Measurements from ENCODE around the gene SCYL1. TPM values are rescaled to one million over a fixed set of nuclear protein-coding genes. Genes with fewer than 3 reads are reported as not detected.
"Not testable (repeated sequence)": the region's sequence is repeated elsewhere in the genome, so short reads cannot be mapped to it uniquely, and the experiment has no call there.

SCYL1 gene
- total RNA-seq, 2 experiments from 2014 or later = 56.8 to 62.9 TPM

DNA sequence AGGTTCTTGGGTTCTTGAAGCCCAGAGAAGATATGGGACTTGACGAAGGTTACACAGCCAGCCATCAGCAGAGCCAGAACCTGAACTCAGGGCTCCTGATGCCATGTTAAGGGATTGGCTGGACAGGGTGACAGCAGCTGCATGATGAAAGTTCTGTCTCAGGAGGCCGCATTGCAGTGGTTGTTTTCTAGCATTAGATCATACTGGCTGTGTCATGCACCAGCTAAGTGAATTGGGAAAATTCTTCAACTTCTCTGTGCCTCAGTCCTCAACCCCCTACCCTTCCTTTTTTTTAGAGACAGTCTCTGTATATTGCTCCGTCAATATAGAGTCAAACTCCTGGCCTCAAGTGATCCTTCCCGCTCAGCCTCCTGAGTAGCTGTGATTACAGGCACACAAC is 38.7 kb downstream of the SCYL1 start:
- ChIA-PET CTCF (ENCODE audit: unreplicated experiment) (interaction anchor here (0.9 kb wide), 1 partner anchor 38 kb away, joined by 3 read pairs; no protein-coding TSS in a partner anchor), POLR2A (interaction anchor here (0.7 kb wide), 1 partner anchor 29 kb away, joined by 5 read pairs; no protein-coding TSS in a partner anchor)
- Histone ChIP-seq H3K4me1 (ENCODE audit: insufficient read depth, low read length, poor library complexity, severe bottlenecking) (peaks cover 26% of the 10 kb centered on the region), H3K36me3 (ENCODE audit: insufficient read depth, low read length) (no peaks in the 10 kb centered on the region), H3K9me2 (ENCODE audit: insufficient read depth, low read length) (no peaks in the 10 kb centered on the region), H4K20me1 (ENCODE audit: insufficient read depth, low read length) (no peaks in the 10 kb centered on the region), H3K27ac (ENCODE audit: low read depth, low read length, poor library complexity, severe bottlenecking) (no peak overlapping the region), H2AFZ (ENCODE audit: low read length) (no peak overlapping the region), H3K9me3 (ENCODE audit: low read length) (no peaks in the 10 kb centered on the region), H3K79me2 (ENCODE audit: insufficient read depth, low read depth, low read length) (peaks cover 9% of the 10 kb centered on the region), H3K4me2 (ENCODE audit: low read length) (no peak overlapping the region), H3K4me3 (ENCODE audit: low read depth, low read length, poor library complexity, severe bottlenecking) (no peak overlapping the region)
- no peak for DNase-seq (ENCODE audit: low spot score)
- TF ChIP-seq, protein P1, sequence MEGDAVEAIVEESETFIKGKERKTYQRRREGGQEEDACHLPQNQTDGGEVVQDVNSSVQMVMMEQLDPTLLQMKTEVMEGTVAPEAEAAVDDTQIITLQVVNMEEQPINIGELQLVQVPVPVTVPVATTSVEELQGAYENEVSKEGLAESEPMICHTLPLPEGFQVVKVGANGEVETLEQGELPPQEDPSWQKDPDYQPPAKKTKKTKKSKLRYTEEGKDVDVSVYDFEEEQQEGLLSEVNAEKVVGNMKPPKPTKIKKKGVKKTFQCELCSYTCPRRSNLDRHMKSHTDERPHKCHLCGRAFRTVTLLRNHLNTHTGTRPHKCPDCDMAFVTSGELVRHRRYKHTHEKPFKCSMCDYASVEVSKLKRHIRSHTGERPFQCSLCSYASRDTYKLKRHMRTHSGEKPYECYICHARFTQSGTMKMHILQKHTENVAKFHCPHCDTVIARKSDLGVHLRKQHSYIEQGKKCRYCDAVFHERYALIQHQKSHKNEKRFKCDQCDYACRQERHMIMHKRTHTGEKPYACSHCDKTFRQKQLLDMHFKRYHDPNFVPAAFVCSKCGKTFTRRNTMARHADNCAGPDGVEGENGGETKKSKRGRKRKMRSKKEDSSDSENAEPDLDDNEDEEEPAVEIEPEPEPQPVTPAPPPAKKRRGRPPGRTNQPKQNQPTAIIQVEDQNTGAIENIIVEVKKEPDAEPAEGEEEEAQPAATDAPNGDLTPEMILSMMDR (conservative IDR thresholded peaks at IDR 0.05; ENCODE audit: low read length) = no peak
- no peak for TF ChIP-seq EZH2phosphoT487 (IDR thresholded peaks at IDR 0.05; ENCODE audit: borderline replicate concordance, low read depth, low read length)
- no TSS peak for BruUV-seq (replicated peaks)
- intact Hi-C loops (cut with micrococcal nuclease; ENCODE audit: unreplicated experiment) = no loop called here

DNA sequence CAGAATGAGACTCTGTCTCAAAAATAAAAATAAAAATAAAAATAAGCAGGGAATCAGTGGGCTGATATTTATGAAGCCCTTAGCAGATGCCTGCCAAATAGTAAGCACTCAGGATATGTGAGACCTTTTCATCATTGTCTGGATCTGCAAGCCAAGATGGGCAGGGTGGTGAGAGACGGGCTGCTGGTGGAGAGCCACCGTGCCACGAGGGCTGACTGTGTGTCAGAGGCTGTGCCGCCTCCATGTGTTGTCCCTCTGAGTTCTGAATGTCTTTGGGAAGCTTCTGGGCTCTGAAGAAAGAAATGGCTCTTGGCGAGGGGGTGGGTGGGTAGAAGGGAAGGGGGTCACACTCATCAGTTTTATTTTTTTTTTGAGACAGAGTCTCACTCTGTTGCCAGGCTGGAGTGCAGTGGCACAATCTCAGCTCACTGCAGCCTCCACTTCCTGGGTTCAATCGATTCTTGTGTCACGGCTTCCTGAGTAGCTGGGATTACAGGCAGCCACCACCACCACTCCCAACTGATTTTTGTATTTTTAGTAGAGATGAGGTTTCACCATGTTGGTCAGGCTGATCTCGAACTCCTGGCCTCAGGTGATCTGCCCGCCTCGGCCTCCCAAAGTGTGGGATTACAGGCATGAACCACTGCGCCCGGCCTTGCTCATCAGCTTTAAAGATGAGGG is 40.1 kb downstream of the SCYL1 start:
- intact Hi-C loops (cut with micrococcal nuclease; ENCODE audit: unreplicated experiment); CTCF ChIA-PET (ENCODE audit: unreplicated experiment); H3K36me3 ChIP-seq (ENCODE audit: insufficient read depth, low read length); H3K9me3 ChIP-seq (ENCODE audit: low read length); H2AFZ ChIP-seq (ENCODE audit: low read length); H3K9me2 ChIP-seq (ENCODE audit: insufficient read depth, low read length); BruUV-seq (replicated peaks); DNase-seq (ENCODE audit: low spot score); H3K4me3 ChIP-seq (ENCODE audit: low read depth, low read length, poor library complexity, severe bottlenecking); H4K20me1 ChIP-seq (ENCODE audit: insufficient read depth, low read length): not testable (repeated sequence)
- peaks cover 18% of the 10 kb centered on the region for H3K79me2 ChIP-seq (ENCODE audit: insufficient read depth, low read depth, low read length)
- POLR2A ChIA-PET = interaction anchor here (0.6 to 1.1 kb wide), 2 partner anchors 8 to 24 kb away, joined by 3 to 4 read pairs; no protein-coding TSS in a partner anchor
- peak overlapping the region; percentile 41 for H3K4me2 ChIP-seq (ENCODE audit: low read length)
- H3K27ac ChIP-seq (ENCODE audit: low read depth, low read length, poor library complexity, severe bottlenecking) = peak overlapping the region; percentile 4
- H3K4me1 ChIP-seq (ENCODE audit: insufficient read depth, low read length, poor library complexity, severe bottlenecking) = peaks cover 32% of the 10 kb centered on the region

DNA sequence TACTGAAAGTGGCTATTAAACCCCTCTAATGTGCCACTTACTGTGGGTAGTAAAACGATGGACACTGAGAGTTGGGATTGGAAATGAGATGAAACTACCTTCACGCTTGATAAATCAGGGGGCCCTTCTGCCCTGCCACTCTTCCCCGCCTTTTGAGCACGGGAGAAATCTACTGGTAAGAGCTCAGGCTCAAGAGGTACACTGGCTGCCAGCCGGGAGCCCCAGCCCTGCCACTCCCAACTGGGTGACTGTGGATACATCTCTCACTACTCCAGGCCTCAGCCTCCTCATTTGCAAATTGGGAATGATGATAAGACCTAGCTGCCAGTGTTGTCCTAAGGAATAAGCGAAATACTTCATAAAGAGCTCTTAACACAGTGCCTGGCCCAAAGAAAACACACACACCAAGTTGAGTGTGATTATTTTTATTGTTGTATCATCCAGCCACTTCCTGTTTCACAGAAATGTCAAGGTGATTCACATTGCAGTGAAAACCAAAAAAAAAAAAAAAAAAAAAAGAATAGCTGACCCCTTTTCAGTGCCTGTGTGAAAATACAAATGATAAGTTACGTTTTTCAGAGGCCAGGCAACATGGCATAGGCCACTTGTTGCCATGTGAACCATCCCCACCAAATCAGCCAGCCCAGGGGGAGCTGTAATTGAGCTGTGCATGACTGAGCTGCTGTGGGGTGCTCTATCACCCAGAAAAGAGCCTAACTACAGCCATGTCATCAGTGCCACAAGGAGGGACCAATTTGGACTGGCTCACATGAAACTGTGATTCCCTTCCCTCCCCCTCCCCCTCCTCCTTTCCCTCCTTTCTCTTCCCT is 41.0 kb downstream of the SCYL1 start:
- Histone ChIP-seq H4K20me1 (ENCODE audit: insufficient read depth, low read length) (no peaks in the 10 kb centered on the region), H3K4me1 (ENCODE audit: insufficient read depth, low read length, poor library complexity, severe bottlenecking) (peaks cover 32% of the 10 kb centered on the region), H3K36me3 (ENCODE audit: insufficient read depth, low read length) (no peaks in the 10 kb centered on the region), H2AFZ (ENCODE audit: low read length) (no peak overlapping the region), H3K4me2 (ENCODE audit: low read length) (peak overlapping the region; percentile 41), H3K9me3 (ENCODE audit: low read length) (no peaks in the 10 kb centered on the region), H3K9me2 (ENCODE audit: insufficient read depth, low read length) (no peaks in the 10 kb centered on the region), H3K27ac (ENCODE audit: low read depth, low read length, poor library complexity, severe bottlenecking) (peak overlapping the region; percentile 4), H3K79me2 (ENCODE audit: insufficient read depth, low read depth, low read length) (peaks cover 24% of the 10 kb centered on the region), H3K4me3 (ENCODE audit: low read depth, low read length, poor library complexity, severe bottlenecking) (no peak overlapping the region)
- intact Hi-C loops (cut with micrococcal nuclease; ENCODE audit: unreplicated experiment) = no loop called here
- TF ChIP-seq, protein P1 (conservative IDR thresholded peaks at IDR 0.05; ENCODE audit: low read length) = no peak
- TF ChIP-seq EZH2phosphoT487 (IDR thresholded peaks at IDR 0.05; ENCODE audit: borderline replicate concordance, low read depth, low read length) = no peak
- DNase-seq (ENCODE audit: low spot score) = no peak
- BruUV-seq (replicated peaks) = no TSS peak
- POLR2A ChIA-PET = interaction anchor here (0.6 to 1.1 kb wide), 6 partner anchors 9 to 559 kb away, joined by 3 to 12 read pairs (median 5); no protein-coding TSS in a partner anchor
- CTCF ChIA-PET (ENCODE audit: unreplicated experiment) = interaction anchor here (0.5 to 1.0 kb wide), 3 partner anchors 14 to 325 kb away, joined by 3 to 6 read pairs (median 3); partner anchors contain the start of gene CCDC85B
